ENCODE data around the gene VAMP7. TPM values are rescaled to one million over a fixed set of nuclear protein-coding genes. Genes with fewer than 3 reads are reported as not detected.

VAMP7 gene
- polyA plus RNA-seq, 1 experiment = 28.1 TPM

DNA sequence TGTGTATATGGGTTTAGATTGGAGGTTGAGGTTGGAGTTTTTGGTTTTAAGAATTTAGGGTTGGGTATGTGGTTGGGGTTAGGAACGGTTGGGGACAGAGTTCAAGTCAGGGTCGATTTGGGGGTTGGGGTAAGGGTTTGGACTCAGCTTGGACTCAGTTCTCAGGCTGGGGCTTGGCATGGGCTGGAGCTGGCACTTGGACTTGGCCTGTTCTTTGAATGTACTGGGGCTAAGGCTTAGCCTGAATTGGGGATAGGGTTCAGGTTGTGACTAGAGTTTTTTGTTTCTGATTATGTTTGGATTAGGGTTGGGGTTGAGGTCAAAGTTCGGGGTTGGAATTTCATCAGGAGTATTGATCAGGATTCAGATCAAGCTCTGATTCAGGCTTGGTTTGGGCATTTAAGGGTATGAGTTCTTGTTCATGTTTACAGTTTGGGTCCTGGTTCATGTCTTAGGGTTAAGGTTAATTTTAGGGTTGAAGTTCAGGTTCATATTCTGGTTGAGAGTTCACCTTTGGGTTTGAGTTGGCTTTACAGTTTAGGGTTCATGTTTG, 70.2 kb downstream of the VAMP7 start:
- ChIA-PET CTCF (no interaction called here), POLR2A (no interaction called here)
- DNase-seq (ENCODE audit: low read depth) = no peak

GRCh38 chrX:155953055-155953454, 71.9 kb downstream of the VAMP7 start:
- ChIA-PET CTCF (no interaction called here), POLR2A (no interaction called here)
- no peaks in the 10 kb centered on the region for H3K27me3 ChIP-seq (ENCODE audit: control insufficient read depth, insufficient read depth, low read length)
- no peak overlapping the region for H3K4me3 ChIP-seq (ENCODE audit: low read depth, low read length)
- TF ChIP-seq, protein P1, sequence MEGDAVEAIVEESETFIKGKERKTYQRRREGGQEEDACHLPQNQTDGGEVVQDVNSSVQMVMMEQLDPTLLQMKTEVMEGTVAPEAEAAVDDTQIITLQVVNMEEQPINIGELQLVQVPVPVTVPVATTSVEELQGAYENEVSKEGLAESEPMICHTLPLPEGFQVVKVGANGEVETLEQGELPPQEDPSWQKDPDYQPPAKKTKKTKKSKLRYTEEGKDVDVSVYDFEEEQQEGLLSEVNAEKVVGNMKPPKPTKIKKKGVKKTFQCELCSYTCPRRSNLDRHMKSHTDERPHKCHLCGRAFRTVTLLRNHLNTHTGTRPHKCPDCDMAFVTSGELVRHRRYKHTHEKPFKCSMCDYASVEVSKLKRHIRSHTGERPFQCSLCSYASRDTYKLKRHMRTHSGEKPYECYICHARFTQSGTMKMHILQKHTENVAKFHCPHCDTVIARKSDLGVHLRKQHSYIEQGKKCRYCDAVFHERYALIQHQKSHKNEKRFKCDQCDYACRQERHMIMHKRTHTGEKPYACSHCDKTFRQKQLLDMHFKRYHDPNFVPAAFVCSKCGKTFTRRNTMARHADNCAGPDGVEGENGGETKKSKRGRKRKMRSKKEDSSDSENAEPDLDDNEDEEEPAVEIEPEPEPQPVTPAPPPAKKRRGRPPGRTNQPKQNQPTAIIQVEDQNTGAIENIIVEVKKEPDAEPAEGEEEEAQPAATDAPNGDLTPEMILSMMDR (IDR thresholded peaks at IDR 0.05; ENCODE audit: insufficient read depth, low read depth, low read length) = no peak
- no peaks in the 10 kb centered on the region for H3K36me3 ChIP-seq (ENCODE audit: control insufficient read depth, insufficient read depth, low read length)
- no peak for DNase-seq (ENCODE audit: low read depth)

More for the DNA sequence above, 70.2 kb downstream of the VAMP7 start:
- Histone ChIP-seq H3K4me3 (ENCODE audit: low read depth, low read length) (no peak overlapping the region), H3K36me3 (ENCODE audit: control insufficient read depth, insufficient read depth, low read length) (no peaks in the 10 kb centered on the region), H3K27me3 (ENCODE audit: control insufficient read depth, insufficient read depth, low read length) (no peaks in the 10 kb centered on the region)
- TF ChIP-seq, protein P1 (IDR thresholded peaks at IDR 0.05; ENCODE audit: insufficient read depth, low read depth, low read length) = no peak

DNA sequence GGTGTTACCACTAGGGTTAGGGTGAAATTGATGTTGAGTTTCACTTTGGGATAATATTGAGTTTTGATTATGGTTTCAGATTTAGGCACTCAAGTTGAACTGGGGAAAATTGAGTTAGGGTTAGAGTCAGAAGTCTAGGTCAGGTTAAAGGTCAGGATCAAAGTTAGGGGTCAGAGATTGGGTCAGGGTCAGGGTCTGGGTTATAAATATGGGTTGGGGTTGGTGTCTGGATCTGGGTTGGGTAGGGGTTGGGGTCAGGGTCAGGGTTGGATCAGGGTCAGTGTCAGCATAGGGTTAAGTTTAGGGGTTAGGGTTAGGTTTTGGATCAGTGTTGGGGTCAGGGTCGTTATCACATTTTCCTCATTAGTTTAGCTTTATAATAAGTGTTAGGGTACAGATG, 73.6 kb downstream of the VAMP7 start:
- H3K27me3 ChIP-seq (ENCODE audit: control insufficient read depth, insufficient read depth, low read length) = no peaks in the 10 kb centered on the region
- ChIA-PET CTCF (no interaction called here), POLR2A (no interaction called here)
- H3K36me3 ChIP-seq (ENCODE audit: control insufficient read depth, insufficient read depth, low read length) = no peaks in the 10 kb centered on the region
- H3K4me3 ChIP-seq (ENCODE audit: low read depth, low read length) = no peak overlapping the region
- TF ChIP-seq, protein P1 (IDR thresholded peaks at IDR 0.05; ENCODE audit: insufficient read depth, low read depth, low read length) = no peak
- DNase-seq (ENCODE audit: low read depth) = no peak

- ChIA-PET CTCF (no interaction called here), POLR2A (no interaction called here)
- TF ChIP-seq, protein P1 (IDR thresholded peaks at IDR 0.05; ENCODE audit: insufficient read depth, low read depth, low read length) = no peak
- DNase-seq (ENCODE audit: low read depth) = no peak
- H3K4me3 ChIP-seq (ENCODE audit: low read depth, low read length) = no peak overlapping the region
- H3K36me3 ChIP-seq (ENCODE audit: control insufficient read depth, insufficient read depth, low read length) = no peaks in the 10 kb centered on the region
- H3K27me3 ChIP-seq (ENCODE audit: control insufficient read depth, insufficient read depth, low read length) = no peaks in the 10 kb centered on the region
Observed at GRCh38 chrX:155956099-155956498, 75.0 kb downstream of the VAMP7 start.

DNA sequence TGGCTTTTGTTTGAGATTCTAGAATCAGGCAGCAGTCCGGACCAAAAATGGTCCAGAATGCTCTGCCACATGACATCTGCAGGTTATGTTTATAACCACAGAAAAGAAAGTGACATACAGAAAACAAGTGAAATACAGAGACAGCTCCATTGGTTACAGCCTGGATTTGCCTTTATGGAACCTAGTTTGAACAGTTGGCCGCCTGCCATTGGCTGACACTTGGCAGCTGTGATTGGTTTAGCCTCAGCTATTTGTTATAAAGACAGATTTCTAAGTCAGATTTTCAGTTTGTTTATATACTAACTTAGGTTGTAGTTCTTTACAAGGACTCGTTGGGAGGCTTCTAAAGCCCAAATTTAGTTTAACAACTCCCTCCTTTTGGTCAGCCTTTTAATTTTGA, 75.5 kb downstream of the VAMP7 start:
- TF ChIP-seq, protein P1 (IDR thresholded peaks at IDR 0.05; ENCODE audit: insufficient read depth, low read depth, low read length) = no peak
- Histone ChIP-seq H3K27me3 (ENCODE audit: control insufficient read depth, insufficient read depth, low read length) (no peaks in the 10 kb centered on the region), H3K36me3 (ENCODE audit: control insufficient read depth, insufficient read depth, low read length) (no peaks in the 10 kb centered on the region), H3K4me3 (ENCODE audit: low read depth, low read length) (no peak overlapping the region)
- ChIA-PET CTCF (no interaction called here), POLR2A (no interaction called here)
- DNase-seq (ENCODE audit: low read depth) = no peak

Data from BJ (cell line).